HG02885 (cell line): ENCODE data around the gene MPPED1.

Experiments used
- ATAC-seq: cut with Tn5 transposase; IDR thresholded peaks from one replicate; pipeline ENCODE4 v1.9.1; 2021; ENCODE audit warnings: mild to moderate bottlenecking; ENCODE audit not compliant: unreplicated experiment, poor library complexity

MPPED1 gene

GRCh38 chr22:43554259-43554636 is 142.4 kb downstream of the MPPED1 start:
- ATAC-seq: no peak

- ATAC-seq: no peak
These were observed 143.0 kb downstream of the MPPED1 start for GRCh38 chr22:43554694-43555365.

- no peak for ATAC-seq
These were observed 144.0 kb downstream of the MPPED1 start for GRCh38 chr22:43555561-43556515.
